K562 (cell line): ENCODE data around the gene GRIA4. TPM values are rescaled to one million over a fixed set of nuclear protein-coding genes. Genes with fewer than 3 reads are reported as not detected.

ENCODE experiments used
- ATAC-seq: fragments of 200-7000 bp; cut with Tn5 transposase; 3 replicates; pipeline ENCODE4 v1.9.1; 2020; ENCODE audit warnings: moderate library complexity
- BruUV-seq: library from RNA; stranded (reverse); fragments of 400-500 nt; replicated peaks from 2 replicates; lab custom pipeline; 2021; lab: Mats Ljungman, UMichigan
- CTCF ChIA-PET: fragments of 300-600 bp; formaldehyde crosslinking; extraction: SDS; loops from one replicate; lab custom pipeline; 2021; ENCODE audit warnings: low intra/inter-chr PET ratio; lab: Yijun Ruan, JAX
- POLR2A ChIA-PET: fragments of 300-600, 350-650 bp; sonication (Branson Sonifier 250); formaldehyde crosslinking; extraction: SDS; loops from one replicate; lab custom pipeline; 2021; ENCODE audit warnings: antibody characterized with exemption, inconsistent platforms; lab: Yijun Ruan, JAX
- DNase-seq, 4 experiments: peaks; one replicate each; pipeline versions ENCODE4 v3.0.0 to v3.0.0-alpha.2; 2011 to 2018; ENCODE audit warnings: low spot score in 3 of 4, mixed read lengths in 3 of 4; ENCODE audit errors: extremely low read depth in 1 of 4
- FAIRE-seq: peaks from 2 replicates; lab custom pipeline; 2011; peaks lifted over from hg19 to GRCh38; lab: Jason Lieb, UNC
- H2AFZ ChIP-seq: 2 replicates; pipeline ENCODE4 v1.6.0; 2011; ENCODE audit warnings: low read depth, low read length, control low read depth, inconsistent platforms
- H3K27ac ChIP-seq: fragments of 200-600 bp; 3 replicates; pipeline ENCODE4 v1.8.0; 2011; ENCODE audit warnings: low read depth, mild to moderate bottlenecking, control low read depth, inconsistent platforms, low read length, moderate library complexity, mixed read lengths; ENCODE audit errors: extremely low read depth
- H3K27me3 ChIP-seq, 2 experiments: fragments of 300-600 bp in 1 of 2; 2 replicates in 1 of 2; 3 replicates in 1 of 2; pipeline versions ENCODE4 v1.6.0 to v1.8.0; 2011; ENCODE audit warnings: inconsistent platforms in 2 of 2, low read length in 2 of 2, mild to moderate bottlenecking in 1 of 2, mixed read lengths in 1 of 2, moderate library complexity in 1 of 2; ENCODE audit not compliant: control insufficient read depth in 2 of 2, insufficient read depth in 2 of 2
- H3K36me3 ChIP-seq: fragments of 300-600 bp; 3 replicates; pipeline ENCODE4 v1.8.0; 2011; ENCODE audit warnings: mild to moderate bottlenecking, low read length, inconsistent platforms; ENCODE audit not compliant: control insufficient read depth, insufficient read depth
- H3K4me1 ChIP-seq, 2 experiments: fragments of 200-600 bp in 1 of 2; replicated peaks in 1 of 2; 2 replicates in 1 of 2; 3 replicates in 1 of 2; pipeline versions ENCODE4 v1.5.1 to v1.8.0; 2011; ENCODE audit warnings: inconsistent platforms in 2 of 2, low read length in 2 of 2, mild to moderate bottlenecking in 1 of 2, mixed read lengths in 1 of 2, moderate library complexity in 1 of 2; ENCODE audit not compliant: control insufficient read depth in 2 of 2, insufficient read depth in 2 of 2
- H3K4me2 ChIP-seq: 2 replicates; pipeline ENCODE4 v1.6.1; 2011; ENCODE audit warnings: low read length, control low read depth, inconsistent platforms, mixed read lengths; ENCODE audit not compliant: insufficient read depth
- H3K4me3 ChIP-seq: fragments of 200-600 bp; sonication (generic), shearing (Covaris generic); 2 replicates; pipeline ENCODE4 v1.5.1; 2016; ENCODE audit warnings: control low read depth, inconsistent platforms
- H3K79me2 ChIP-seq: fragments of 200-600 bp; 3 replicates; pipeline ENCODE4 v1.8.0; 2011; ENCODE audit warnings: low read length, inconsistent platforms; ENCODE audit not compliant: control insufficient read depth, insufficient read depth
- H3K9ac ChIP-seq, 2 experiments: 2 replicates each; pipeline versions ENCODE4 v1.6.0 to v1.6.1; 2011; ENCODE audit warnings: low read depth in 2 of 2, low read length in 2 of 2, control low read depth in 1 of 2, inconsistent platforms in 1 of 2, mild to moderate bottlenecking in 1 of 2, mixed read lengths in 1 of 2; ENCODE audit not compliant: insufficient read depth in 1 of 2
- H3K9me1 ChIP-seq: one replicate; pipeline ENCODE4 v1.6.0; 2011; ENCODE audit warnings: inconsistent platforms, mild to moderate bottlenecking, low read length, moderate library complexity; ENCODE audit not compliant: control insufficient read depth, insufficient read depth
- H3K9me3 ChIP-seq: replicated peaks from 2 replicates; pipeline ENCODE4 v1.5.1; 2011; ENCODE audit warnings: low read depth, low read length, inconsistent platforms; ENCODE audit not compliant: control insufficient read depth, insufficient read depth
- H4K20me1 ChIP-seq: replicated peaks from 2 replicates; pipeline ENCODE4 v1.6.1; 2011; ENCODE audit warnings: low read length, inconsistent platforms, mixed read lengths; ENCODE audit not compliant: control insufficient read depth, insufficient read depth
- CUX1 ChIP-seq: fragments of 200-800 bp; sonication (Bioruptor generic); IDR thresholded peaks from 2 replicates; pipeline ENCODE4 v1.6.1; 2016; ENCODE audit warnings: missing genetic modification characterization, missing compliant biosample characterization
- FUS ChIP-seq: fragments of 200-400 bp; formaldehyde crosslinking; optimal IDR thresholded peaks from 2 replicates; pipeline ENCODE3; 2017; ENCODE audit warnings: low read depth, low read length
- GATAD2B ChIP-seq: fragments of 450-650 bp; IDR thresholded peaks from 2 replicates; pipeline ENCODE4 v1.6.1; 2017; ENCODE audit warnings: mild to moderate bottlenecking, borderline replicate concordance
- SIX5 ChIP-seq, 2 experiments: IDR thresholded peaks; 2 replicates each; pipeline ENCODE4 v1.6.1; 2011; ENCODE audit warnings: low read length in 2 of 2, borderline replicate concordance in 1 of 2, low read depth in 1 of 2, mild to moderate bottlenecking in 1 of 2, moderate library complexity in 1 of 2; ENCODE audit not compliant: insufficient read depth in 1 of 2
- SMAD4 ChIP-seq: fragments of 250-450 bp; sonication (Bioruptor Pico); conservative IDR thresholded peaks from 2 replicates; pipeline ENCODE4 v1.8.0; 2021; ENCODE audit warnings: inconsistent platforms, mild to moderate bottlenecking, moderate library complexity
- STAG1 ChIP-seq: sonication (generic); formaldehyde crosslinking; IDR thresholded peaks from 2 replicates; pipeline ENCODE4 v1.5.0; 2020; ENCODE audit warnings: missing genetic modification reagents, borderline replicate concordance
- ZBTB8A ChIP-seq: fragments of 450-650 bp; IDR thresholded peaks from 2 replicates; pipeline ENCODE4 v1.6.1; 2018; ENCODE audit warnings: mild to moderate bottlenecking, moderate library complexity; ENCODE audit not compliant: partially characterized antibody
- ZC3H4 ChIP-seq: sonication (generic); formaldehyde crosslinking; IDR thresholded peaks from 2 replicates; pipeline ENCODE4 v1.9.0; 2021; ENCODE audit warnings: missing genetic modification reagents, borderline replicate concordance
- ZKSCAN8 ChIP-seq: fragments of 200-800 bp; sonication (Bioruptor generic); IDR thresholded peaks from 2 replicates; pipeline ENCODE4 v1.6.1; 2016; ENCODE audit warnings: missing genetic modification characterization, missing compliant biosample characterization
- ZNF316 ChIP-seq: fragments of 450-650 bp; IDR thresholded peaks from 2 replicates; pipeline ENCODE4 v1.6.1; 2016
- ZNF436 ChIP-seq: fragments of 250-450, 450-650 bp; sonication (Bioruptor Pico); formaldehyde crosslinking; IDR thresholded peaks from 2 replicates; pipeline ENCODE4 v1.7.0; 2020; ENCODE audit warnings: mild to moderate bottlenecking
- in situ Hi-C: fragments of 300-500 bp; cut with MboI; formaldehyde crosslinking; loops from 4 replicates; pipeline ENCODE4 v1.15.0; 2018; ENCODE audit warnings: inconsistent platforms, mixed read lengths
- intact Hi-C: fragments of 100-400 bp; cut with micrococcal nuclease; formaldehyde crosslinking; loops from 2 replicates; pipeline ENCODE4 v1.14.2; 2022
- polyA plus RNA-seq, 8 experiments: library from polyadenylated mRNA; depleted of rRNA in 4 of 8; stranded (reverse) in 5 of 8; unstranded in 3 of 8; fragments of >200 nt; fragmentation: Nextera tagmentation in 2 of 8; fragmentation: Illumina TruSeq in 1 of 8; extraction: Ambion mirVana in 2 of 8; extraction: Trizol in 1 of 8; gene quantifications; 2 replicates each; pipeline versions ENCODE4 v1.2.1 to v1.2.3, GENCODE V29; 2011 to 2014; ENCODE audit warnings: inconsistent platforms in 1 of 8, missing spikeins in 1 of 8
- total RNA-seq, 7 experiments: library from RNA; depleted of rRNA in 6 of 7; stranded (reverse); fragments of >200 nt in 6 of 7; fragmentation: Illumina TruSeq in 2 of 7; extraction: Trizol in 2 of 7; gene quantifications; 2 replicates each; pipeline versions ENCODE4 v1.2.1 to v1.2.3, GENCODE V29; 2011 to 2021; ENCODE audit warnings: low replicate concordance in 1 of 7

Gene GRIA4
- total and polyA plus RNA-seq, 9 of the 15 experiments (the other 6 are each of a cell fraction or from before 2014, with no cell fraction given) = not detected

GRCh38 chr11:105857728-105858127 lies 247.9 kb downstream of the GRIA4 start (continued):
- no peak for TF ChIP-seq CUX1 (CRISPR knock-in tag)
- TF ChIP-seq ZNF316 = no peak
- no peak for TF ChIP-seq SIX5 (IDR thresholded peaks at IDR 0.05; ENCODE audit: borderline replicate concordance in 1 of 2, insufficient read depth in 1 of 2, low read depth in 1 of 2, low read length in 2 of 2)
- TF ChIP-seq ZBTB8A = no peak
- TF ChIP-seq ZKSCAN8 (CRISPR knock-in tag) = no peak
- TF ChIP-seq ZNF436 (CRISPR knock-in tag) = no peak

GRCh38 chr11:105858841-105859240 lies 249.0 kb downstream of the GRIA4 start:
- in situ Hi-C loops (no loop called here), intact Hi-C loops (no loop called here)
- no peaks in the 10 kb centered on the region for H3K36me3 ChIP-seq
- no peaks in the 10 kb centered on the region for H3K4me1 ChIP-seq
- no peak for DNase-seq
- TF ChIP-seq STAG1 = no peak
- TF ChIP-seq GATAD2B = no peak
- no peak for TF ChIP-seq FUS
- TF ChIP-seq SMAD4 (CRISPR knock-in tag) = no peak
- TF ChIP-seq ZC3H4 = no peak
- TF ChIP-seq, all 486 proteins: peak for 0
- H3K9ac ChIP-seq = no peak overlapping the region
- no peak overlapping the region for H3K27ac ChIP-seq
- BruUV-seq = no TSS peak
- POLR2A ChIA-PET = no interaction called here
- no peaks in the 10 kb centered on the region for H3K27me3 ChIP-seq
- no peak overlapping the region for H3K4me2 ChIP-seq
- ATAC-seq = no peak
- no peaks in the 10 kb centered on the region for H4K20me1 ChIP-seq
- no peak overlapping the region for H2AFZ ChIP-seq
- CTCF ChIA-PET = no interaction called here
- no peaks in the 10 kb centered on the region for H3K9me1 ChIP-seq
- H3K9me3 ChIP-seq = no peaks in the 10 kb centered on the region; the same call in none of the 2 replicates
- no peak overlapping the region for H3K4me3 ChIP-seq
- no peaks in the 10 kb centered on the region for H3K79me2 ChIP-seq
- no peak for FAIRE-seq
